Heart left ventricle (tissue), 13 donors: ENCODE measurements around the gene REXO1.
"Not testable (repeated sequence)": the region's sequence is repeated elsewhere in the genome, so short reads cannot be mapped to it uniquely, and the experiment has no call there.

Experiments
- CTCF ChIP-seq, 12 donors: fragments of 200-600 bp; sonication (generic) in 4 of 12; IDR thresholded peaks; one replicate each; pipeline versions ENCODE4 v1.5.0 to v1.8.0; 2018 to 2022; ENCODE audit warnings: antibody characterized with exemption in 12 of 12, mild to moderate bottlenecking in 5 of 12
- POLR2A ChIP-seq, 2 donors: fragments of 450-650 bp; IDR thresholded peaks; one replicate each; pipeline ENCODE4 v1.6.1; 2017; ENCODE audit warnings: antibody characterized with exemption in 2 of 2, mild to moderate bottlenecking in 2 of 2, moderate library complexity in 2 of 2
- donor health status: ischemic (EF 13 %, LVEDD 7.1; RV severe dilation, severe dysfunction).
- donor health status: DM: no; HTN: yes; CAD: no.
- donor health status: DM: no; HTN: no; CAD: no.
- donor health status: ischemic (EF 25% LVEDD 6.9; RV normal size, moderate dysfunction).
- donor health status: ischemic (EF 25% LVEDD 5.7; RV mildly dilated, moderate dysfunction).
- donor health status: ischemic (EF 35%, LVEDD 5.7; RV mildly dilated, moderate dysfunction).
- donor health status: nonischemic (EF 11% LVEDD 7.7; RV severe dilation, severe dysfunction).
- donor health status: DM: yes; HTN: yes; CAD: no.
- donor health status: PGD.
- donor health status: ischemic (EF 29% LVEDD 5.4; RV normal size, mild dysfunction).
- donor health status: nonischemic (EF 23%, LVEDD 6.1; RV moderate dilation, normal function).

GRCh38 chr19:1797313-1797712, 51.0 kb downstream of the REXO1 start:
- TF ChIP-seq CTCF, POLR2A (IDR thresholded peaks at IDR 0.05): not testable (repeated sequence)
